ELF-1 (cell line): Measurements from ENCODE around the gene GLT1D1.
"Not testable (repeated sequence)": the region's sequence is repeated elsewhere in the genome, so short reads cannot be mapped to it uniquely, and the experiment has no call there.

Experiments used
- DNase-seq: peaks from one replicate; pipeline ENCODE4 v3.0.0-alpha.2; 2016; ENCODE audit warnings: low read depth, low spot score

The GLT1D1 gene

GRCh38 chr12:128852885-128853599, at the start of gene GLT1D1:
GLT1D1 (plus strand) TSS chr12:128853478; CDS start chr12:128853582, 104 bp downstream.
- DNase-seq = no peak

- DNase-seq = no peak
Observed at GRCh38 chr12:128803788-128804187, 49.5 kb upstream of the GLT1D1 start.

GRCh38 chr12:128804762-128805161, 48.5 kb upstream of the GLT1D1 start:
- DNase-seq = no peak

GRCh38 chr12:128805406-128805805, 47.9 kb upstream of the GLT1D1 start:
- DNase-seq = not testable (repeated sequence)

- no peak for DNase-seq
Observed at GRCh38 chr12:128806573-128806972, 46.7 kb upstream of the GLT1D1 start.

- no peak for DNase-seq
Observed at GRCh38 chr12:128807161-128807724, 46.0 kb upstream of the GLT1D1 start.

- DNase-seq = no peak
Observed at GRCh38 chr12:128808651-128809050, 44.6 kb upstream of the GLT1D1 start.

GRCh38 chr12:128810182-128811127, 42.8 kb upstream of the GLT1D1 start:
- DNase-seq = no peak

GRCh38 chr12:128811806-128812205, 41.5 kb upstream of the GLT1D1 start:
- no peak for DNase-seq

- no peak for DNase-seq
Observed at GRCh38 chr12:128813392-128813791, 39.9 kb upstream of the GLT1D1 start.

- DNase-seq = no peak
Observed at GRCh38 chr12:128813883-128814282, 39.4 kb upstream of the GLT1D1 start.

GRCh38 chr12:128814411-128815261, 38.6 kb upstream of the GLT1D1 start:
- no peak for DNase-seq

- DNase-seq = no peak
Observed at GRCh38 chr12:128815779-128816642, 37.3 kb upstream of the GLT1D1 start.

GRCh38 chr12:128816643-128816920, 36.7 kb upstream of the GLT1D1 start:
- DNase-seq = no peak

GRCh38 chr12:128817111-128818015, 35.9 kb upstream of the GLT1D1 start:
- no peak for DNase-seq

GRCh38 chr12:128818065-128819022, 34.9 kb upstream of the GLT1D1 start:
- DNase-seq = no peak

- peak; percentile 56 for DNase-seq
Observed at GRCh38 chr12:128819293-128820144, 33.8 kb upstream of the GLT1D1 start.
